GM23248 (cell line): ENCODE data around the gene STAG1. TPM values are rescaled to one million over a fixed set of nuclear protein-coding genes. Genes with fewer than 3 reads are reported as not detected.

Experiments
- DNase-seq: peaks from one replicate; pipeline ENCODE4 v3.0.0-alpha.2; 2015
- H2AFZ ChIP-seq: fragments of 200-600 bp; sonication (generic); 2 replicates; pipeline ENCODE4 v1.6.1; 2016; ENCODE audit warnings: antibody characterized with exemption
- H3F3A ChIP-seq: fragments of 200-600 bp; sonication (generic); 2 replicates; pipeline ENCODE4 v1.6.1; 2016; ENCODE audit warnings: mild to moderate bottlenecking, antibody characterized with exemption, mixed run types; ENCODE audit not compliant: insufficient read depth
- H3K27ac ChIP-seq: fragments of 200-600 bp; sonication (generic); 2 replicates; pipeline ENCODE4 v1.5.1; 2016; ENCODE audit warnings: mild to moderate bottlenecking
- H3K27me3 ChIP-seq: fragments of 200-600 bp; sonication (generic); replicated peaks from 2 replicates; pipeline ENCODE4 v1.6.1; 2016; ENCODE audit warnings: mild to moderate bottlenecking; ENCODE audit not compliant: insufficient read depth
- H3K36me3 ChIP-seq: fragments of 200-600 bp; sonication (generic); 2 replicates; pipeline ENCODE4 v1.6.1; 2016; ENCODE audit warnings: low read depth, mild to moderate bottlenecking
- H3K4me1 ChIP-seq: fragments of 200-600 bp; sonication (generic); 2 replicates; pipeline ENCODE4 v1.6.1; 2016; ENCODE audit warnings: mild to moderate bottlenecking; ENCODE audit not compliant: insufficient read depth
- H3K4me2 ChIP-seq: fragments of 200-600 bp; sonication (generic); one replicate; pipeline ENCODE4 v1.6.1; 2016; ENCODE audit warnings: mild to moderate bottlenecking; ENCODE audit not compliant: unreplicated experiment
- H3K4me3 ChIP-seq: fragments of 200-600 bp; sonication (generic); 2 replicates; pipeline ENCODE4 v1.5.1; 2016; ENCODE audit warnings: mild to moderate bottlenecking
- H3K79me2 ChIP-seq: fragments of 200-600 bp; sonication (generic); 2 replicates; pipeline ENCODE4 v1.6.1; 2016; ENCODE audit warnings: mild to moderate bottlenecking; ENCODE audit not compliant: insufficient read depth
- H3K9ac ChIP-seq: fragments of 200-600 bp; sonication (generic); 2 replicates; pipeline ENCODE4 v1.6.1; 2016; ENCODE audit warnings: mild to moderate bottlenecking
- H3K9me2 ChIP-seq: fragments of 200-600 bp; sonication (generic); 2 replicates; pipeline ENCODE4 v1.6.1; 2016; ENCODE audit warnings: mixed run types, mild to moderate bottlenecking, moderate library complexity; ENCODE audit not compliant: insufficient read depth
- H3K9me3 ChIP-seq: fragments of 200-600 bp; sonication (generic); one replicate; pipeline ENCODE4 v1.6.1; 2017; ENCODE audit warnings: low read depth
- H4K20me1 ChIP-seq: fragments of 200-600 bp; sonication (generic); 2 replicates; pipeline ENCODE4 v1.6.0; 2016; ENCODE audit not compliant: insufficient read depth
- EZH2 ChIP-seq: fragments of 200-600 bp; sonication (generic); IDR thresholded peaks from 2 replicates; pipeline ENCODE4 v1.6.1; 2018; ENCODE audit warnings: antibody characterized with exemption, mild to moderate bottlenecking; ENCODE audit not compliant: insufficient read depth, poor library complexity, severe bottlenecking
- EZH2phosphoT487 ChIP-seq: fragments of 200-600 bp; sonication (generic); IDR thresholded peaks from 2 replicates; pipeline ENCODE4 v1.6.1; 2018; ENCODE audit warnings: antibody characterized with exemption, moderate library complexity, mild to moderate bottlenecking, low read depth; ENCODE audit not compliant: insufficient read depth
- WGBS, 2 experiments: methylation state at CpG; one replicate each; pipeline ENCODE4 v1.1.6; 2015 to 2017; ENCODE audit warnings: low lambda C conversion rate in 2 of 2, low coverage in 1 of 2; ENCODE audit errors: missing lambda C conversion rate in 2 of 2; 5-methylcytosine and 5-hydroxymethylcytosine counted together
- in situ Hi-C: fragments of 300-500 bp; cut with MboI; formaldehyde crosslinking; loops from 2 replicates; pipeline ENCODE4 v1.15.0; 2020
- polyA plus RNA-seq: library from polyadenylated mRNA; unstranded; fragments of >200 nt; fragmentation: Nextera tagmentation; extraction: Ambion mirVana; gene quantifications from 2 replicates; pipeline ENCODE4 v1.2.1, GENCODE V29; 2016
- total RNA-seq: library from RNA; depleted of rRNA; stranded (reverse); fragments of >200 nt; shearing (Covaris generic); gene quantifications from 2 replicates; pipeline ENCODE4 v1.2.3, GENCODE V29; 2014

STAG1 gene
- total and polyA plus RNA-seq, 2 experiments from 2014 or later: 21.1 to 39.7 TPM

- no peak overlapping the region for H3K9ac ChIP-seq
- H3K27me3 ChIP-seq: no peaks in the 10 kb centered on the region
- H3K79me2 ChIP-seq: peaks cover 100% of the 10 kb centered on the region
- no peak for DNase-seq
- no peak overlapping the region for H3K4me3 ChIP-seq
- H2AFZ ChIP-seq: no peak overlapping the region
- in situ Hi-C loops: no loop called here
- TF ChIP-seq EZH2 (no peak), EZH2phosphoT487 (no peak)
- H3K4me1 ChIP-seq: peaks cover 11% of the 10 kb centered on the region; the same call in 1 of the 2 replicates
- H3K27ac ChIP-seq: no peak overlapping the region
- H3F3A ChIP-seq: no peaks in the 10 kb centered on the region
- 93 to 95% methylated on average over 5 of the region's 5 CpGs for whole genome bisulfite sequencing, 2 experiments
- no peaks in the 10 kb centered on the region for H3K9me2 ChIP-seq
- no peak overlapping the region for H3K4me2 ChIP-seq
- no peaks in the 10 kb centered on the region for H3K36me3 ChIP-seq
- peaks cover 7% of the 10 kb centered on the region; the same call in 1 of the 2 replicates for H4K20me1 ChIP-seq
- no peaks in the 10 kb centered on the region for H3K9me3 ChIP-seq
Observed at GRCh38 chr3:136631424-136631823, 120.8 kb downstream of the STAG1 start.

GRCh38 chr3:136630915-136631314 lies 121.3 kb downstream of the STAG1 start:
- no peaks in the 10 kb centered on the region for H3K36me3 ChIP-seq
- no peaks in the 10 kb centered on the region for H3K9me2 ChIP-seq
- no peak for DNase-seq
- peaks cover 100% of the 10 kb centered on the region for H3K79me2 ChIP-seq
- in situ Hi-C loops: no loop called here
- no peak overlapping the region for H3K9ac ChIP-seq
- H2AFZ ChIP-seq: no peak overlapping the region
- H3K4me2 ChIP-seq: no peak overlapping the region
- H3K4me3 ChIP-seq: no peak overlapping the region
- peaks cover 11% of the 10 kb centered on the region; the same call in 1 of the 2 replicates for H3K4me1 ChIP-seq
- WGBS, 2 experiments: 33 to 62% methylated on average over 1 of the region's 1 CpG
- H3K27ac ChIP-seq: no peak overlapping the region
- H3K9me3 ChIP-seq: no peaks in the 10 kb centered on the region
- no peaks in the 10 kb centered on the region for H3F3A ChIP-seq
- peaks cover 7% of the 10 kb centered on the region; the same call in 1 of the 2 replicates for H4K20me1 ChIP-seq
- no peaks in the 10 kb centered on the region for H3K27me3 ChIP-seq
- no peak for TF ChIP-seq EZH2
- TF ChIP-seq EZH2phosphoT487: no peak

- H3K9me3 ChIP-seq: no peaks in the 10 kb centered on the region
- peaks cover 15% of the 10 kb centered on the region for H3K4me1 ChIP-seq
- in situ Hi-C loops: no loop called here
- 0 out of 2 replicates have a peak, but pooled peaks cover 11% of the 10 kb centered on the region for H3F3A ChIP-seq
- no peaks in the 10 kb centered on the region for H3K9me2 ChIP-seq
- H3K4me3 ChIP-seq: no peak overlapping the region
- 98 to 99% methylated on average over 3 of the region's 3 CpGs for WGBS, 2 experiments
- H3K79me2 ChIP-seq: peaks cover 99% of the 10 kb centered on the region
- no peak overlapping the region for H3K9ac ChIP-seq
- H3K36me3 ChIP-seq: no peaks in the 10 kb centered on the region
- no peaks in the 10 kb centered on the region for H3K27me3 ChIP-seq
- TF ChIP-seq EZH2: no peak
- no peak for TF ChIP-seq EZH2phosphoT487
- DNase-seq: no peak
- 0 out of 2 replicates have a peak, but pooled peaks cover 5% of the 10 kb centered on the region for H4K20me1 ChIP-seq
- H2AFZ ChIP-seq: no peak overlapping the region
- no peak overlapping the region for H3K4me2 ChIP-seq
- H3K27ac ChIP-seq: no peak overlapping the region
Observed at GRCh38 chr3:136626493-136626892, 125.7 kb downstream of the STAG1 start.

GRCh38 chr3:136624894-136625815 lies 127.0 kb downstream of the STAG1 start:
- Histone ChIP-seq H3K9ac (no peak overlapping the region), H4K20me1 (0 out of 2 replicates have a peak, but pooled peaks cover 5% of the 10 kb centered on the region), H3K4me1 (peaks cover 13% of the 10 kb centered on the region), H3K4me2 (no peak overlapping the region), H2AFZ (no peak overlapping the region), H3K4me3 (no peak overlapping the region), H3K9me2 (no peaks in the 10 kb centered on the region), H3F3A (0 out of 2 replicates have a peak, but pooled peaks cover 11% of the 10 kb centered on the region), H3K27me3 (no peaks in the 10 kb centered on the region), H3K27ac (no peak overlapping the region), H3K36me3 (peaks cover 3% of the 10 kb centered on the region; the same call in 1 of the 2 replicates), H3K79me2 (peaks cover 99% of the 10 kb centered on the region), H3K9me3 (no peaks in the 10 kb centered on the region)
- no peak for TF ChIP-seq EZH2phosphoT487
- no peak for TF ChIP-seq EZH2
- in situ Hi-C loops: no loop called here
- WGBS, 2 experiments: 97 to 99% methylated on average over 4 of the region's 4 CpGs
- no peak for DNase-seq
